GM19351 (cell line): ENCODE measurements around the gene SHCBP1L.
"Not testable (repeated sequence)": the region's sequence is repeated elsewhere in the genome, so short reads cannot be mapped to it uniquely, and the experiment has no call there.

ENCODE experiments used
- ATAC-seq: cut with Tn5 transposase; IDR thresholded peaks from one replicate; pipeline ENCODE4 v1.9.1; 2021; ENCODE audit warnings: mild to moderate bottlenecking, moderate library complexity; ENCODE audit not compliant: unreplicated experiment

The SHCBP1L gene

GRCh38 chr1:182965861-182966260 lies 12.9 kb upstream of the SHCBP1L start:
- ATAC-seq, result no peak

DNA sequence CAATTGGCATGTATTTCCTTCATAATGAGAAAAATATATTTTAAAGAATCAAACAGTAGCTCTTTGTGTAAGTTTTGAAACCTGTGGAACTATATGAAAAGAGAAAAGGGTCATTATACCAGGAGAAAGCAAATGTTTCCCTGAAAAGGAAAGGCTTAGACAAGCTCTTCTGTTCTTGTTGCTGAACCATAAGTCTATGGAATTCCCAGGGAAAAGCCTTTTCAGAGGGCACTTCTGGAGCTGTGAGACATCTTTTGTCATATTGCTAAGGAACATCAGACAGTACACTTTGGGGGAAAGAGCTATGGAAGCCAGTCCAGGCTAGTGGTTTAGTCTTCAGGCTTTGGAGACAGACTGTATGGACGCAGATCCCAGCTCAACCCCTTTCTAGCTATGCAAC lies 12.1 kb upstream of the SHCBP1L start:
- no peak for ATAC-seq

GRCh38 chr1:182962554-182963115 lies 9.7 kb upstream of the SHCBP1L start:
- peak; percentile 97 for ATAC-seq

DNA sequence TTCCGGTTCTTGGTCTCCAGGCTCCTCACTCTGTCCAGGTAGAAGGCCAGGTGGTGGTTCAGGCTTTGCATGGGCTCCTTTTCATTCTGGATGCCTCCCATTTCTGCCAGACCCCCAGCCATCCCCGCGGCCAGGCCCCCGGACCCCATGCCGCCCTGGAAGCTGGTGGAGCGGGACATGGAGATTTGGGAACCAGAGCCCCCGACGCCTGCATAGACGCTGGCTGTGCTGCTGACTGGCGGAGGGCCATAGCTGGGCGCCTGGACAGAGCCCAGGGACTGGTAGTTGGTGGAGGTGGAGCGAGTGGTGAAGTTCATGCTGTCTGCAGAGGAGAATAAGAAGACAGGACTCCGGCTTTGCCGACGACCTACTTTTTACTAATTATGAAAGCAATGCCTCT lies 7.1 kb upstream of the SHCBP1L start:
- no peak for ATAC-seq

DNA sequence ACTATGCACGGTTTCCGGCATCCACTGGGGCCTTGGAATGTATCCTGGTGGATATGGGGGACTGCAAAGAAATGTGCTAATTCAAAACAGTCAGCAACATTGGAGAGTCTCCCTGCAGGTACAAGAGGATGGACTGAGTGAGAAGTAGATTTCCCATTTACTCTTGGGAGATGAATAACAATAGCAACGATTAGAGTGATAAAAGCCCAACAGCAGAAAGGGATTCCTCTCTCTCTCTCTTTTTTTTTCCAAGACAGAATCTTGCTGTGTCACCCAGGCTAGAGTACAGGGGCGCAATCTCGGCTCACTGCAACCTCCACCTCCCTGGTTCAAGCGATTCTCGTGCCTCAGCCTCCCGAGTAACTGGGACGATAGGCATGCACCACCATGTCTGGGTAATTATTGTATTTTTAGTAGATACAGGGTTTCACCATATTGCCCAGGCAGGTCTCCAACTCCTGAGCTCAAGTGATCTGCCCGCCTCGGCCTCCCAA lies 5.0 kb upstream of the SHCBP1L start:
- no peak for ATAC-seq

DNA sequence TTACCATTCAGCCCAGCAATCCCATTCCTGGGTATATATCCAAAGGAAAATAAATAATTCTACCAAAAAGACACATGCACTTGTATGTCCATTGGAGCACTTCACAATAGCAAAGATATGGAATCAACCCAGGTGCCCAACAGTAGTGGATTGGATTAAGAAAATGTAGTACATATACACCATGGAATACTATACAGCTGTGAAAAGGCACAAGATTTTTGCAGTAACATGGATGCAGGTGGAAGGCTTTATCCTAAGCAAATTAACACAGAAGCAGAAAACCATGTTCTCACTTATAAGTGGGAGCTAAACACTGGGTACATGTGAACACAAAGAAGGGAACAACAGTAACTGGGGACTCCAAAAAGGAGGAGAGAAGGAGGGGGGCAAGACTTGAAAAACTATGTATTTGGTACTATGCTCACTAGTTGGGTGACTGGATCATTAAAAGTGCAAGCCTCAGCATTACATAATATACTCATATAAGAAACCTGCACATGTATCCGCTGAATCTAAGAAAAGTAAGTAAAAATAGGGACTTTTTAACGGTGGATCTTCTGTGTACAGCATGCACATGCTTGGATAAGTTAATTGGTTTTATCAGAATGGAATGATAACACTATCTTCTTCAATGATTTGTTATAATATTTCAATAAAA lies 3.9 kb upstream of the SHCBP1L start:
- no peak for ATAC-seq

DNA sequence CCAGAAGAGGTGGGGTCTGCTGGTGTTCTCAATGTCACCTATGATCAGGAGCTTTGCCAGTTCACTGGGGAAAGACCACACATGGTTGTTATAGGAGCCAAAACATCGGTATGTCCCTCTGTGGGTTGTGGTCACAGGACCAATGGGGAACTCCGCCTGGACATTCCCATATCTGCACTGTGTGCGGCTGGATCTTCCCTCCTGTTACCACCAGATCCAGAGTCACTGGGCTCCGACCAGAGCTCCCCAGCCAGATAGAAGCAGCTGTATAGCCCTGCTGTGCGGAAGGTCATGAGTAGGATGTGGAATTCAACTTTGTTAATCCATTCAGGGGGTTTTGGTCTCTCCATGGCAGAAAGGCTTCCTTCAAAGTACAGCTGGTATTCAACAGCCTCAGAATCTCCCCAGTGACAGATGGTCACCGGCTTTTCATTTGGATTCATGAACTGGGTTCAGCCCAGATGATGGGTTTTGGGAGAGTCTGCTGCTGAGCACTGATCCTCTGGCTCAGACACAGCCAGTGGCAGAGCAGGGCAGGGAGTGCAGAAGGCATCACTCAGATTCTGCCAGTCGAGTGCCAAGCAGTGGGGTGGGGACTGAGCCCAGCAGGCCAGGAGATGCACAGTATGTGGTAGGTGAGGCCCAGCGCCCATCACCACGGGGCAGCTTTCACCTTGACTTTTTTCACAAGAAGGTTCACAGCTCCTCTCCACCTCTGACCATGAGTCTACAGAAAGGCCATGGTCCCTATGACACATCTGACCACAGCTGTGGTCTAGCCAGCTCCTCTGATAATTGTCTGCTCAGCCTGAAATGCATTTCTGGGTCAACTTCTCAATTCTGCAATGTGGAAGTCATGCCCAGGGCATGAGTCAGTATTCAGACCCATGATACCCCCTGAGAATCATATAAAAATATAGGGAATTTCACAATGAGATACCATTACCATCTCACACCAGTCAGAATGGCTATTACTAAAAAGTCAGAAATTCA lies 2.9 kb upstream of the SHCBP1L start:
- ATAC-seq, result no peak

DNA sequence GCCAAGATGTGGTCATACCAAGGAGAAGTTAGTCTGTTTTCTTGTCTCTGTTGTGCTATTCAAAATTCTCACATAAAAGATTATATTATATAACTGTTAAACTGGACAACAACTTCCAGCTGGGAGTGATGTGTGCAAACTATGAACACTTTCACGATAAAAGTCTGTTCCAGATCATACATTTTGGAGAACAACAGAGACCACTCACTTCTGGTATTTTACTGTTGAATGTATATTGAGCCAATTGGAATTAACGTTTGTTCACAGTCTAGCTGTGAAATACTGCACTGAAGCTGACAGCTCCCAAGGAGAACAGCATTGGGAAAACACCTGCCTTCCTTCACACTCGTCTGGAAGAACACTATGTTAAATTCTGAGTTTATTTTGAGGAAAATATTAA lies 860 bp upstream of the SHCBP1L start:
- no peak for ATAC-seq

DNA sequence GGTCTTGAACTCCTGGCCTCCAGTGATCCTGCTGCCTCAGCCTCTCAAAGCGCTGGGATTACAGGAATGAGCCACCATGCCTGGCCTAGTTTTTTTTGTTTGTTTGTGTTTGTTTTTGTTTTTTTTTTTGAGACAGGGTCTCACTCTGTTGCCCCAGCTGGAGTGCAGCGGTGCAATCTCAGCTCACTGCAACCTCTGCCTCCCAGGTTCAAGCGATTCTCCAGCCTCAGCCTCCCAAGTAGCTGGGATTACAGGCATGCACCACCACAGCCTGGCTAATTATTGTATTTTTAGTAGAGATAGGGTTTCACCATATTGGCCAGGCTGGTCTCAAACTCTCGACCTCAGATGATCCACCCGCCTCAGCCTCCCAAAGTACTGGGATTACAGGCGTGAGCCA lies 9.6 kb downstream of the SHCBP1L start:
- not testable (repeated sequence) for ATAC-seq

DNA sequence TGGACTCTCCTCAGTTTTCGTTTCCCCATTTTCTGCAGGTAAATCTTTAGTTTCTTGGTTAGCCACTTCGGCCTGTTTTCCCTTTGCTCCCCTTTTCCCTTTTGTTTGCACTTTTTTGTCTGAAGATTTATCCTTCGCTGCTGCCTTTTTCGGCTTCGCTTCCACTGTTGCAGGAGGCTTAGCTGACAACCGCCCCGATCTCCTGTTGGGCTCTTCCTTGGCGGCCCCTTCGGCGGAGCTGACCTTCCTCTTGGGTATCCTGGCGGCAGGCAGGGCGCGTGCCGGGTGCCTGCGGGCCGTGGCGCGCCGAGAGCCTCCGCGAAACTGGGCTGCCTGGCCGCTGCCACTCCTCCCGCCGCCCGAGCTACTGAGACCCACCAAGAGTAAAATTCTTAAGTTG lies 10.8 kb downstream of the SHCBP1L start:
- not testable (repeated sequence) for ATAC-seq

DNA sequence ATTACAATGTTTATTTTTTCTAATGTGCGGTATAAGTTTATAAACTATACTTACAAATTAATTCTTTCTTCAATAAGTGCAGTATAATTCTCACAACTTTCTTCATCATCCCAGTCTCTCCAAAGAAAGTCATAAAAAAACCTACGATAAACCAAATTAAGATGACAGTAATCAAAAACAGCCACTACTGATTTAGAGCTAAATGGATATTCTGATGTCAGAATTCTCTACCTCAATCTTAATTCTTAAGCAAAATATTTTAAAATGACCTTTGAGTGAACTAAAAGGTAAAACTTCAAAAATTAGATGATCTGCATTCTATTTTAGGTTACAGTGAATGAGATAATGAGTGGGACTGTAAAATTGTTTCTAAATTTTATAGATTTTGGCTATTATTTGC lies 13.6 kb downstream of the SHCBP1L start:
- ATAC-seq, result no peak

DNA sequence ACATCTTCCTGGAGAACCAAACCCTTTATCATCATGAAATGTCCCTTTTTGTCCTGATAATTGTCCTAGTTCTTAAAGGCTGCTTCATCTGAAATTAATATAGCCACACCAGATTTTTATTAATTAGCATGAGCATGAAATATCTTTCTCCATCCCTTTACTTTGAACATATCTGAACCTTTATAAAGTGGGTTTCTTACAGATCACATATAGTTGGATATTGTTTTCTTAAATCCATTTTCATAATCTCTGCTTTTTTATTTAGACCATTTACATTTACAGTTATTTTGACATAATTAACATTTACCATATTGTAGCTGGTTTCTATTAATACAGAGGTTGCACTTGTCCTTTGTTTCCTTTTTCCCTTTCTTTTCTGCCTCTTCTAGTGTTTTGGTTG lies 17.2 kb downstream of the SHCBP1L start:
- no peak for ATAC-seq

GRCh38 chr1:182930985-182931384 lies 22.0 kb downstream of the SHCBP1L start:
- no peak for ATAC-seq

DNA sequence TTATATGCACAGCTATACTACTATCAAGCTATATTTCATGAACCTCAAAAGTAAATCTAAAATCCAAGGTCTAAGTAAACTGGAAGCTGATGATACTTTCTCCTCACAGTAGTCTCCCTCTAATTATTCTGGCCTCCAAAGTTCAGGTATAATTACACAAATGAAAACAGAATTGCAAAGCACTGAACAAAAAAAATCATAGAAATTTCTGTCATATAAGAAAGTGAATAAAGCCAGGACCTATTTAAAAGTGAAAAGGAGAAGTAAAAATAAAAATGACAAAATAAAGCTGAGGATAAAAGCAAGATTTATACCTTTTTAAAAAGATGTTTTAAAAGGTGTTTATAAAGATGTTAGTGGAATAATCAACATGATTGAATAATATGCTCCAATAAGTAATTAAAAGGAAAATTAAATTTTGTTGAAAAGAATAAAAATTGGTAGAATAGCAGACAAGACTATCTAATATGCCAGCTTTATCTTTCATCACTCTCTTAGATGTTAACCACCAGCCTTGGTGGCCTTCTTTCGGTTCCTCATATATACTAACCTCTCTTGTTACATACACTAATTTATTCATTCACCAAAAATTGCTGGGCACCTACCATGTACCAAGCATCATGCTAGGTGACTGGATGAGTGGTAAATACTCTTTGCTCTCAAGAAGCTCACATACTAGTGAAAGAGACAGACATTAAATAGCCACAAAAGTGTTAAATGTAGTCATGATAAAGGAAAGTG lies 25.1 kb downstream of the SHCBP1L start:
- ATAC-seq, result peak; percentile 65

DNA sequence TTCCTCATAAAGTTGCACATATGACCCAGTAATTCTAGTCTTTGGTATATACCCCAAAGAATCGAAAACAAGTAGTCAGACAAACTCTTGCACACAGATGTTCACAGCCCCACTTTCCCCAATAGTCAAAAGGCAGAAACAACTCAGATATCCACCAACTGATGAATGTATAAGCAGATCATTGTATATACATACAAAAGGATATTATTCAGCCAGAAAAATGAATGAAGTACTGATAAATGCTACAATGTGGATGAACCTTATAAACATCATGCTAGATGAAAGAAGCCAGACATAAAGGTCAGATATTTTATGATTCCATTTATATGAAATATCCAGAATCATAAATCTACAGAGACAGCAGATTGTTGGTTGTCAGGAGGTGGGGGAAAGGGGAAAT lies 27.3 kb downstream of the SHCBP1L start:
- no peak for ATAC-seq

DNA sequence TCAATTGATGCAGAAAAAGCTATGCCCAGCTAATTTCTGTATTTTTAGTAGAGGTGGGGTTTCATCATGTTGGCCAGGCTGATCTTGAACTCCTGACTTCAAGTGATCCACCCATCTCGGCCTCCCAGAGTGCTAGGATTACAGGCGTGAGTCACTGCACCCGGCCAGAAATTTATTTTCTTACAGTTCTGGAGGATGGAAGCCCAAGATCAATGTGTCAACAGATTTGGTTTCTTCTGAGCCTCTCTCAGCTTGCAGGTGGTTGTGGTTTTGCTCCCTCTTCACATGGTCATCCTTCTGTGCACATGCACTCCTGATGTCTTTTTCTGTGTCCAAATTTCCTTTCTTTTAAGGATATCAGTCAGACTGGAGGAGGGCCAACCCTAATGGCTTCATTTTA lies 35.6 kb downstream of the SHCBP1L start:
- no peak for ATAC-seq

GRCh38 chr1:182913401-182913800 lies 39.6 kb downstream of the SHCBP1L start:
- ATAC-seq, result no peak

GRCh38 chr1:182910143-182910542 lies 42.8 kb downstream of the SHCBP1L start:
- ATAC-seq, result no peak

DNA sequence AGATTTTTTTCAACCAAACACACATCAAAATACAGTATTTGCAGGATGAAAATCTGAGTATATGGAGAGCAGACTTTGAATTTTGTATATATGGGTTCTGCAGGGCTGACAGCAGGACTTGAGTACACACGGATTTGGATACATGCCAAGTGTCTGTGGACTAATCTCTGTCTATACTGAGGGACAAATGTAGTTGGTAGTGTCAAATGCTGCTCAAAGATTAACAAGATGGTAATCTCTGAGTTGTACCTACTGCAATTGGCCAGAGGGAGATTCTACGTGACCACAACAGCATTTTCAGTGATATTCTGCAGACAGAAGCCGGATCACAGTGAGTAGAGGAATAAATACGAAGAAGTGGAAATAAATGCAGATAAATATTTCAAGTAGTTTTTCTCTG lies 43.4 kb downstream of the SHCBP1L start:
- ATAC-seq, result no peak

GRCh38 chr1:182905321-182905720 lies 47.6 kb downstream of the SHCBP1L start:
- ATAC-seq, result no peak

GRCh38 chr1:182901946-182902345 lies 51.0 kb downstream of the SHCBP1L start:
- ATAC-seq, result not testable (repeated sequence)
